Fibroblast of skin of scalp (primary cell): ENCODE measurements around the gene TNRC6C.

ENCODE experiments used
- DNase-seq: peaks from one replicate; pipeline ENCODE4 v3.0.0-alpha.2; 2013

Gene TNRC6C

DNA sequence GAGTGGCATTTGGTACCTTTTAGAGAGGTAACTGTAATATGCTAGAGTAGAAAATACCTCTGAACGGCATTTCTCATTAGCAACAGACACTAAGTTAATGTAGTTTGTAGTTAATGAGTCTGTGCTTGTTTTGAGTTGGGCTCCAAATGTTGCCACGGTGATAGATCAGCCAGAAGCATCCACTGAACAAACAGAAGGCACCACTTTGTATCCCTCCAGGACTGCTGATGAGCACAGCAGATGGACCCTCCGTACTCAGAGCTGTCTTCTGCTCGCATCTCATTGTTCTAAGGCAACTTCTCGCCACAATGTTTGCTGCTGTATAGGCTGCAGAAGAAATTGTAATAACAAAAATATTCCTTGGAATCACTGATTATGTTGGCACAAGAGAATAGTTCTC lies 56.1 kb downstream of the TNRC6C start:
- no peak for DNase-seq

DNA sequence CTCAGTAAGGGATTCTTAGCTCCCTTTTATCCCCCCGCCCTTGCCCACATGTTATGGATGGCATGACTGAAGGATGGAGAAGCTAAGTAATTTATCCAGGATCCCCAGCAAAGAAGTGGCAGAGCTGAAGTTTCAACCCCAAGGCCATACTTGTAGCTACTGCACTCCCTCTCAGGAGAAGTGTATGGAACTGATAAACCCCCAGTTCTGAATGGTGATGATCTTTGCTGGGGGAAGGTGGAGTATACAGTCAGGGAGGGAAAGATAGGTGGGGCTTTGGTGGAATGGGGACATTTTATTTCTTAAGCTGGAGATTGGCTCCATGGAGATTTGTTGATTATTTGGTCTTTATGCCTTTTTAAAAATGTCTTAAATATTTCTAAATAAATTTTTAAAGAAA lies 58.3 kb downstream of the TNRC6C start:
- no peak for DNase-seq

GRCh38 chr17:78019367-78019975 lies 61.0 kb downstream of the TNRC6C start:
- peak; percentile 49 for DNase-seq

- no peak for DNase-seq
Observed at GRCh38 chr17:78019976-78020716, 61.6 kb downstream of the TNRC6C start.

DNA sequence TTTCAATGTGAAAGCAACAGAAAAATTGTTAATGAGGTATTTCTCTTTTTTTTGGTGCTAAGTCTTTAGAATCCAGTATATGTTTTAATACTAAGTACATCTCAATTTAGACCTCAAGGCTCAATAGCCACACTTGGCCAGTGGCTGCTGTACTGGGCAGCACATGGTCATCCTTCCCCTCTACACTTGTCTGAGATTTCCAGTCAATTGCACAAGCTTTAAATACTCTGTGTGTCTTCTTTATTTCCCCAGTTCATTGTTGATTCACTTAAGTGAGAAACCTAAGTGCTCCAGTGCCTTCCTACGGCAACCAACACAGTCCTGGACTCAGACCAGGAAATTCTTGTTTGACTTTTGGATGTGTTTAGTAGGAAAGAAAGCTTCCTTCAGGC lies 62.2 kb downstream of the TNRC6C start:
- no peak for DNase-seq

- peak; percentile 52 for DNase-seq
Observed at GRCh38 chr17:78022425-78022824, 63.9 kb downstream of the TNRC6C start.

- DNase-seq: no peak
Observed at GRCh38 chr17:78023042-78023441, 64.5 kb downstream of the TNRC6C start.

- DNase-seq: peak; percentile 43
Observed at GRCh38 chr17:78026381-78026780, 67.9 kb downstream of the TNRC6C start.

DNA sequence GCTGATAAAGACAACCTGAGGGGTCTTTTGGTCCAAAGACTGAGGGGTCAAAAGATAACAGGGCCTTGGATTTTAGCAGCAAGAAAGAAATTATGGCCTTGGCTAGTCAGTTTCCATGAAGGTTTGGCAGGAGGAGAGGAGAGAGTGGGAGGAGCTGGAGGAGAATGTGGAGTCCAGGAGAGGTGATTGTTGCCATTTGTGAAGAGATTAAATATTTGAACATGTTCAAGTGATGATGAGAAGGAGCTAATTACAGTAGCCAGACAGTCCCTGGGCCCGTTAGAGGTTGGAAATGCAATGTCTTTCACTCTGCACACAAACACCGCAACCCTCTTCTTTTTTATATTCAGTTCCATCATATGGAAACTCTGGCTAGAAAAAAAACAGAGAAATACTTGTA lies 68.6 kb downstream of the TNRC6C start:
- no peak for DNase-seq

DNA sequence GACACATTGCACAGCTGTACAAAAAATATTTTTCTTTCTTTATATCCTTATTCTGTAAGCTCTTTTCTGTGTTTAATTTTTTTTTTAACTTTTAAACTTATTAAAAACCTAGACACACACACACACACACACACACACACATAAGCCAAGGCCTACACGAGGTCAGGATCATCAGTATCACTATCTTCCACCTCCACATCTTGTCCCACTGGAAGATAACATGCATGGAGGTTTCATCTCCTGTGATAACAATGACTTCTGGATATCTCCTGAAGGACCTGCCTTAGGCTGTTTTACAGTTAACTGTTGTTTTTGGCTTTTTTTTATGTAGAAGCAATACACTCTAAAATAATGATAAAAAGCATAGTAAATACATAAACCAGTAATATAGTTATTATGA lies 71.2 kb downstream of the TNRC6C start:
- DNase-seq: no peak

- no peak for DNase-seq
Observed at GRCh38 chr17:78031435-78031834, 72.9 kb downstream of the TNRC6C start.

DNA sequence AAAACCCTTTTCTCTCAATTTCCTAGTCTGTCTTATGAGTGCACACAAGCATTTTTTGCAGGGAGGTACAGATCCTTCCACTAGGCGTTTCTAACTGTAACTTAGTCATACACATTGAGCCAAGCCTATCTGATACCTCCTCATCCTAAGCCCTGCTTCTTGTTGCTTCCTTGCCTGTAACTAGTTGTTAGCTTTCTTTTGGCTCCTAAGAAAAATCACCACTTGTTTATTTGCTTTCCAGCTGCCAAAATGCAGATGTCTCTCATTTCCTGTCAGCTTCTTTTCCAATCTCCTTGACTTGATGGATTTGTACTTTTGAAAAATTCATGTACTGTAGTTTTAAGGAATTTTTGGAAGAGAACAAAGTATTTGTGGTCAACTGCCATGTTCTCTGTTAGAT lies 73.7 kb downstream of the TNRC6C start:
- peak; percentile 43 for DNase-seq

DNA sequence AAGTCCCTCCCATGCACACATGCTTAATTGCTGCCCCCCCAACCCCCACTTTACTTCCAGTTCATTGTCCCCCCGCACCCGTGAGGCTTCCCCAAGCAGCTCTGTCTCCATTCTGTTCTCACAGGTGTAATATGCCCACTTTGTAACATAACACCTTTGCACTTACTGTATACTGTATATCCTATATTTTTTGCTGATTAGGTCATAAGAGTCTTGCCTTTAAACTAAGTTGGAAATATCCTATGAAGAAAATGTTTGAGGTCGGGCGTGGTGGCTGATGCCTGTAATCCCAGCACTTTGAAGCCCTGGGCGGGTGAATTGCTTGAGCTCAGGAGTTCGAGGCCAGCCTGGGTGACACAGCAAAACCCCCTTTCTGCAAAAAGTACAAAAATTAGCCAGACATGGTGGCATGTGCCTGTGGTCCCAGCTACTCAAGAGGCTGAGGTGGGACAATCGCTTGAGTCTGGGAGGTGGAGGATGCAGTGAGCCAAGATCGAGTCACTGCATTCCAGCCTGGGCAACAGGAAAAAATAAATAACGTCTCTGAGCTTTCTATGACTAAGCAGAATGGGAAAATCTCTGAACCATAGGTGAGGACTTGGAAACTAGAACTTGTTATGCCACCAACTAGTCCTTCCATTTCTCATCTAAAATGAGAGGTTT lies 76.1 kb downstream of the TNRC6C start:
- peak; percentile 35 for DNase-seq

DNA sequence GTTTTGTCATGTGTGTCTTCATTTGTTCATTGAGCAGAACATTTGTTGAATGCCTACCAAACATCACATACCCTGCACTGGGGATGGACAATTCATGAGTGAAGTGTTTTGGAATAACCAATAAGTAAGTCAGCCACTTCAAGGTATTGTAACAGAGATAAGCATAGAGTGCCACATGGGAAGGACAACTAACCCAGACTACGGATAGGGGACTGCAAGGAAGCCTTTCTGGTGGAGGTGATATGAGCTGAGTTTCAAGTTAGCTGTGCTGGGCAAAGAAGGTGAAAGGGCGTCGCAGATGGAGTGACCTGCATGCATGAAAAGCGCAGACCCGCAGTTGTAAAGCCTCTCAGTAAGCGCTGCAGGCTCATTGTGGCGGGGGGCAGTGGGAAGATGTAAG lies 78.8 kb downstream of the TNRC6C start:
- DNase-seq: no peak

GRCh38 chr17:78038748-78039288 lies 80.3 kb downstream of the TNRC6C start:
- DNase-seq: no peak

DNA sequence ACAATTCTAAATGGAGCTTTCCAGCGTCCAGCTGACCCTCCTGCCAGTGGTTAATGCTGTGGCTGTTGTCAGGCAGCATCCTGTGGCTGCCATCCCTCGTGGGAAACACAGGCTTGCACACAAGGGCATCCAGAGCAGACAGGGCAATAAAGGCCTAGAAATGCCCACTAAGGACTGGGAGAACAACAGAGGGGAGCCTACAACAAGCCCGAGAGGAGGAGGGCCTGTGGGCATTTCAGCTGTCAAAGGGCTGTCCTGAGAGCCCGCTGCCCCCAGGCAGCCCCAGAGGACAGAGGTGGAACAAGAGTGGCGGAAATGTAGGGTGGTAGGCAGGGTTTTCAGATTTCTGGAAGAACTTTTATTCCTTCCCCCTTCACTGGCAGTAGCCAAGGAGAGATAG lies 81.1 kb downstream of the TNRC6C start:
- DNase-seq: no peak

DNA sequence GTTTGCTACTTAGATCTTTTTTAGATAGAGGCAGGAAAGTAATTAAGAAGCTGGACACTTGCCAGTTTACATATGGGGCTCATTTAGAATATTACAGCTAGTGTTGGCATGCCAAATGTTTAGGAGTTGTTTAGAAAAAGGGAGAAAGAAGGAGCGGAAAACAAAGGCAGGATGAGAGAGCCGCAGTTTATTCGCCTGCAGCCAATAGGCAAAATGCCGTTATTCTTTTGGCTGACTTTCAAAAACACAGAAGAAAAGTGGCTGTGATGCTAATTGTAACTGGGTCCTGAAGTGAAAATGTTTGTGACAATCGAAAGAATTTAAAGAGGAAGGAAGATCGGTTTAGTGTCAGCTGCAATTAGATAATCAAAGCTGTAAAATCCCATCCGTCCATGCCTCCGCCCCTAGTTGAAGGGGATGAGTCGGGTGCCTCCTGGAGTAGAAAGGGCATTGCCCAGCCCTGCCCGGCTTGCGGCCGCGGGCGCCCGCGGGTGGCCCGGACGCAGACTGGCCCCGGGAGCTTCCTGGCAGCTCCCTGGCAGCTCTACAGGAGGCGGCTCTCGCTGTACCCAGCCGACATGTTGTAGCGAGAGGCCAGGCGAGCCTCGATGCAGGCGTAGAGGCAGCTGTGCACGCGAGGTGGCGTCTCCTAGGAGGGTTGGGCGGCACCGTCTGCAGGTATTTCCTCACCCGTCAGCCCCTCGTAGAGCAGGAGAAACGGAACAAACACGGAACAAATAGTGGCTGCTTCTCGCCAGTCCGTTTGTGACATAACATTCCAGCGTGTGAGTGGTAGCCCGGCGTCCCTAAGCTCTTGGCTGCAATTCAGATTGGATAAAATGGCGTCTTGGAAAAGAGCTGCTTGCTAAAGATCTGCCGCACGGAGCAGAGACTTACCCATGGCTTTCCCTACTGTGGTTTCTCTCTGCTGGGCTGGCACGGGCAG lies 82.2 kb downstream of the TNRC6C start:
- peak; percentile 61 for DNase-seq

- no peak for DNase-seq
Observed at GRCh38 chr17:78041386-78042179, 83.1 kb downstream of the TNRC6C start.

GRCh38 chr17:78042542-78042941 lies 84.0 kb downstream of the TNRC6C start:
- DNase-seq: no peak

- DNase-seq: no peak
Observed at GRCh38 chr17:78043031-78043430, 84.5 kb downstream of the TNRC6C start.

GRCh38 chr17:78044280-78044835 lies 85.9 kb downstream of the TNRC6C start:
- DNase-seq: no peak
